Activated CD8-positive, alpha-beta memory T cell treated with anti-CD3 and anti-CD28 coated beads for 4 hours (primary cell): ENCODE results near the gene METAP2.
"Not testable (repeated sequence)": the region's sequence is repeated elsewhere in the genome, so short reads cannot be mapped to it uniquely, and the experiment has no call there.

Source experiments
- DNase-seq, 2 donors: peaks; one replicate each; pipeline ENCODE4 v3.0.0-alpha.2; 2020; ENCODE audit warnings: low read depth in 2 of 2

METAP2 gene

DNA sequence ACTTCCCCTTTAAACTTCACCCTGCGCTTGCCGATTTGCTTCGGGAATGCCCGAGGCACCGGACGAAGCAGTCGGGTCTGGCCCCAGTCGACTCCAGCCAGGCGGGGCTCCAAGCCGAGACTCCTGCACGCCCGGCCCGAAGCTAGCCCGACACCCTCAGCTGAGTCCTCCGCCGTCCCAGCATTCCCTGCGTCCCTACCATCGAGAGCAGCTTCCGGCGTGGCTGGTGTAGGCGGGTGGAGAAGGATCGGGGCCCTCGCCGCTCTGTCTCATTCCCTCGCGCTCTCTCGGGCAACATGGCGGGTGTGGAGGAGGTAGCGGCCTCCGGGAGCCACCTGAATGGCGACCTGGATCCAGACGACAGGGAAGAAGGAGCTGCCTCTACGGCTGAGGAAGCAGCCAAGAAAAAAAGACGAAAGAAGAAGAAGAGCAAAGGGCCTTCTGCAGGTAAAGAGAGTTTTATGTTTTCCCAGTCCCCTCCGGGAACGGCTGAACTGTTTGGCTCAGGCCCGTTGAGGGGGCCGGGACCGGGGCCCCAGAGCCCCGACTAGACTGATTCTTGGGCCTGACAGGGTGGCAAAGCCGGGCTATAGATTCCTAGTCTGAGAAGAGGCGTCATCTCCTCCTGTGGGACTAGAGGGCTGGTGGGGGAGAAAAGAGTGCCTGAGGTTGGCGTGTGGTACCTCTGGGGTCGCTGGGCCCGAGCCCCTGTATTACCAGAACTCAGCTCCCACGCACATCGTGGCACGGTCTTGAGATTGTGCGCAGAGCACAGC lies at the start of gene METAP2:
METAP2 (plus strand) TSS at position 269 of the 776 bp plus-strand sequence; CDS start at position 297, 28 bp downstream.
- peak; percentile 80 to 88 for DNase-seq

DNA sequence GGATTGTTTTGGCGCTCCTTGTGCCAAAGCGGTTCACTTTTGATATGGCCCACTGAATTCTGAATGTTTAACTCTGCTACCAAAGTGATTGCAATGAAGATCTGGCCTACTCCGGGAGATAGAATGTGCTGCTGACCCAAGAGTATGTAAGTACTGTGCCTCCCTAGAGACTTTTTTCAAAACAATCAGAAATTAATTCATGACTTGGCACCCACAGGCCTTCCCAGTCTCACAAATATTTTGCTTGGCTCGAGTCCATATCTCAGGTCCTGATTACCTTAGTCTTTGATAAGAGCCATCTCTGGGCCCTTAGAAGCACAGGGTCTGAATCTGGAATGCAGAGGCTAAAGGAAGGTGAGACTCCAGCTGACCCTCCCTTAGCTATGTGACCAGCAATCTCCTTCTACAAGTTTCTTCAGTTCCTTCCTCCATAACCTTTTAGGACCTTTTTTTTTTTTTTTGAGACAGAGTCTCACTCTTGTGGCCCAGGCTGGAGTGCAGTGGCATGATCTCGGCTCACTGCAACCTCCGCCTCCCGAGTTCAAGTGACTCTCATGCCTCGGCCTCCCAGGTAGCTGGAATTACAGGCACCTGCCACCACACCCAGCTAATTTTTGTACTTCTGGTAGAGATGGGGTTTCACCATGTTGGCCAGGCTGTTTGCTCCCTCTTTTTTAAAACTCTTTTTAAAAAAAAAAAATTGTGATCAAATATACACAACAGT lies 49.5 kb upstream of the METAP2 start:
- DNase-seq, result no peak

DNA sequence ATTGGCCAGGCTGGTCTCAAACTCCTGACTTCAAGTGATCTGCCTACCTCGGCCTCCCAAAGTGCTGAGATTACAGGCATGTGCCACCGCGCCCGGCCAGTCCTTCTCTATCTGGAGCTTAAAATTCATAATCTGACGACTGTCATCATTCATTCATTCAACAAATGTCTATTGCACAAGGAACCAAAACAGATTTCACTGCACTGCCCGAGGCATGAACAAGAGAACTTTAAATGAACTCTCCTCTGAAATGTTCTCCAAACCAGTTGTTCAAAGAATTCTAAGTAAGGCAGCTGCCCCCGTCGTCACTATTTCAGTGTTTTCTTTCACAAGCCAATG lies 44.8 kb upstream of the METAP2 start:
- no peak for DNase-seq

DNA sequence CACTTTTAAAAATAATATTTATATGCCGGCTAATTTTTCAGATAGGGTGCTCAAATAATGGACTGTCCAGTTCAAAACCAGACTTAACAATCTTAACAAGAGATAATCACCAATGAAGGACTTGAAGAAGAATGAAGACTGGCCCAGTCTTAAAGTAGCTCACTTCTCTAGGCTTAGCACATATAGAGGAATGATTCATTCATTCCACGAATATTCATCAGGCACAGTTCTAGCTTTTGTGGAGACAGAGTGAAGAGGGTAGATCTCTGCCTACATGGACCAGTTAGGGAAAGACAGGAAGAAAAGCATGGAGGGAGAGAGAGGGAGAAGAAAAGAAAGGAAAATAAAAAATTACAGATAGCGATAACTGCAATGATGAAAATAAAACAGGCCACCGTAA lies 42.8 kb upstream of the METAP2 start:
- no peak for DNase-seq

DNA sequence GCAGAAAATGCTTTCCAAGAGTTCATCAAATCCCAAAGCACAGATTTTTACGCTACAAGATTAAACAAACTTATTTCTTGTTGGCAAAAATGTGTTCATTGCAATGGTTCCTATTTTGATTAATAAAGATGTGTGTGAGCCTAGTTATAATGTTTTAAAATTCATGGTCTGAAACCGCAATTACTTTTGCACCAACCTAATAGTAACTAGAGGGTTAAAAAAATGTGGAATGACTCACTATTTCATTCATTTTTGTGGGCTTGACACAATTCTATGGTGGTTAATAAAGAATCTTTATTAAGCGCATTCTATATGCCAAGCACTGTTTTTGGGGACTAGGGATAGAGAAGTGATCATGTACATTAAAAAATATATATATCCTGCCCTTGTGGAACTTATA lies 38.6 kb upstream of the METAP2 start:
- DNase-seq, result no peak

DNA sequence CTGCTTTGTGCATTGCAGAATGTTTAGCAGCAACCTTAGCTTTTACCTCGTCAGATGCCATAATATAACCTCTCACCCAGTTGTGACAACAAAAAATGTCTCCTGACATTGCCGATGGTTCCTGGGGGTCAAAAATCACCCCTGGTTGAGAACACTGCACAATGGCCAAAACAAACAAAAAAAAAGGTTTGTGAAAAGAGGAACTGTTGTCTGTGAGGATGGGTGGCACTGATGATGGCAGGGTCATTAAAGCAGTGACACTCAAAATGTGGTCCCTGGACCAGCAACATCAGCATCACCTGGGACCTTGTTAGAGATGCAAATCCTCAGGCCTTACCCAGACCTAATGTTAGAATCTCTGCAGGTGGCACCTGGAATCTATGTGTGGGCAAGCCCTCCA lies 36.4 kb upstream of the METAP2 start:
- no peak for DNase-seq

DNA sequence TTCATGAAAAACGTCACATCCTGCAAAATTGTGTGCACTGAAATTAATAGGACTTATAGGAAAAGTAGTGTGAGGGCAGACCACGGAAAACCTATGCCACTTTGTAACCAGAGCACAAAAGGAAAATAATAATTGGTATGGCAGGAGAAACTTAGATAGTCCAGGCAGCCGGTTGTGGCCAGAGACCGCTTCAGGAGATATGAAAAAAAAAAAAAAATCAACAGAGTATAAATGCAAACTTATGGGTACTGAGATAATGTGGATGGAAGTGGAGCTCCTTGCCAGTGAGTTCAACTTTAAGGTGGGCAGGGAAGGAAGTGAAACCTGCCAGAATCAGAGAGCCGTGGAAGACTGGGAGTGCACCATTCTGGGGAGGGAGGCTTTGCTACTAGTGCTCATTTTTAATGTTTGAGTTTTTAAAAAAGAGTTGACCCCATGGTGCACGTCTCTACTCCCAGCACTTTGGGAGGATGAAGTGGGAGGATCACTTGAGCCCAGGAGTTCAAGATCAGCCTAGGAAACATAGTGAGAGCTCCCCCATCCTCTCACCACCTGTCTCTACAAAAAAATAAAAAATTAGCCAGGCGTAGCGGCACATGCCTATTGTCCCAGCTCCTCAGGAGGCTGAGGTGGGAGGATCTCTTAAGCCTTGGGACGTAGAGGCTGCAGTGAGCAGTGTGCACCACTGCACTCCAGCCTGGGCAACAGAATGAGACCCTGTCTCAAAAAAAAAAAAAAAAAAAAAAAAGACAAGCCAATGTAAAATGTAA lies 34.3 kb upstream of the METAP2 start:
- no peak for DNase-seq

DNA sequence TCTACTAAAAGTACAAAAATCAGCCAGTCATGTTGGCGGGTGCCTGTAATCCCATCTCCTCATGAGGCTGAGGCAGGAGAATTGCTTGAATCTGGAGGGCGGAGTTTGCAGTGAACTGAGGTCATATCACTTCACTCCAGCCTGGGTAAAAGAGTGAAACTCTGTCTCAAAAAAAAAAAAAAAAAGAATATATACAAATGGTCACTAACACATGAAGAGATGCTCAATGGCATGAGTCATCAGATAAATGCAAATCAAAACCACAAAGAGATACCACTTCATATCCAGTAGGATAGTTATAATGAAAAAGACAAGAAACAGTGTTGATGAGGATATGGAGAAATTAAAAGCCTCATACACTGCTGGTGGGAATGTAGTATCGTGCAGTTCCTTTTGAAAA lies 33.6 kb upstream of the METAP2 start:
- no peak for DNase-seq

DNA sequence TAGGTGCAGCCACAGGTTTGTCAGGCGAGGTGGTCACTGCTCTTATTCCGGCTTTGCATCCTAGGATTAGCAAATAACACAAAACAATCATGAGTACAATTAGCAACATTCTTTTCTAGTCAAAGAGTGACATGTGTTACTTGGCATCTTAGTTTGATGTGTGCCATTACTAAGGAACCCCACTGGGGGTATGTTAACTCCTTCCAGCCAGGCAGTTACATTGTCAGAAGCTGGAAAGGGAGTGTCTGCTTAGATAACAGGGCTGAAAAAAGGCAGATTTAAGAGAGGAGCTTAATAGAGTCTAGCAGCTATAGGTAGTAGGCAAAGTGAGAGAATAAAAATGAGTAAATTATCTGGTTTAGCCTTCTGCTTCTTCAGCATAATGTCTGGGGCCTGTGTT lies 30.5 kb upstream of the METAP2 start:
- DNase-seq, result no peak

DNA sequence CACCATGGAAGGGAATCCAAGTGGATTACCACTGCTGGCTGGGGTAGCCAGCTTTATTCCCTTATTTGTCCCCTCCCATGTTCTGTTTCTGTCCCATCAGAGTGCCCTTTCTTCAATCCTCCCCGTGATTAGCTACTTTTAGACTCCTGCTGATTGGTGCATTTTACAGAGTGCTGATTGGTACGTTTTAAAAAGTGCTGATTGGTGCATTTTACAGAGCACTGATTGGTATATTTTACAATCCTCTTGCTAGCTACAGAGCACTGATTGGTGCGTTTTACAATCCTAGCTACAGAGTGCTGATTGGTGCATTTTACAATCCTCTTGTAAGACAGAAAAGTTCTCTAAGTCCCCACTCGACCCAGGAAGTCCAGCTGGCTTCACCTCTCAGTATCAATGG lies 28.9 kb upstream of the METAP2 start:
- not testable (repeated sequence) for DNase-seq

DNA sequence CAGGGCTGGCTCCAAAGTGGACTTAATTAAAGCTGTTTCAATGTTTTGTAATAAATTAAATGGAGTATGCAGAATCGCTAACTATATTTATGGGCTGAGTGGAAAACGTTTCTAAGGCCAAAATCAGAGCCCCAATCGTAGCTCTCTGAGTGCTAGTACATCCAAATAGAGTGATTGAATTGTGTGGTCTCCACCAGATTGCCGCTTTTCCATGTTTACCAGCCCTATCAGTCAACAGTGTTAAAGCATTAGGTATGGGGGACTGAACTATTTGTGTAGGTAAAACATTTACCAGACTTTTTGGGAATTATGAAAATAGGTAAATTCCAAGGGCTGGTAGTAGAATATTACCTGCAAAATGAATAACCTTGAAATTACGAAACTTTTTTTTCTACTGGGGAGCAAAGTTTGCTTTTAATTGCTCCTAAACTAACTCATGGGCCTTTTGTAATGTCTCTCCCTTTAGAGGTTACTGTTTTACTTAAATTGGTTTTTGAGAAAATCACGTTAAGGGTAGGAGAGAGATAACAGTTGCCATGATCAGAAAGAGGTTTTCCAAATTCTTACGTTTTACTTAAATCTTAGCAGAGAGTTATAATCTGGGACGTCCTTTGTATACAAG lies 28.0 kb upstream of the METAP2 start:
- no peak for DNase-seq

DNA sequence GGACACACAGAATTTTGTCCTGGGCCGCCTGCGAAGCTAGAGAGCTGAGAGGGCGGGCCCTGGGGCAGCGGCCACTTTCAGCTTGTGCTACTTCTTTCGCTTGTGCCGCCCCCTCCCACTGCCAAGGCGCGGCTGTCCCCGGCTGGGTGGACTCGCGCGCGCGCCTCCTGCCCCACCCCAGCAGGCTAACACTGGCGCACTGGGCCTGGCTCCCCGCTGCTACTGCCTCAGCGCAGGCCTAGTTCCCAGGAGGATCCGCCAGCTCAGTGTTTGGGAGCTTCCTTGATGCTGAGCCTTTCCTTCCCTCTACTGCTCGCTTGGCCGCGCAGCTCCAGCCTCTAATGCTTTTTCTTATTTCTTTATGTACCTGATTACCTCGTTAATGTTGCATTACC lies 27.4 kb upstream of the METAP2 start:
- no peak for DNase-seq

DNA sequence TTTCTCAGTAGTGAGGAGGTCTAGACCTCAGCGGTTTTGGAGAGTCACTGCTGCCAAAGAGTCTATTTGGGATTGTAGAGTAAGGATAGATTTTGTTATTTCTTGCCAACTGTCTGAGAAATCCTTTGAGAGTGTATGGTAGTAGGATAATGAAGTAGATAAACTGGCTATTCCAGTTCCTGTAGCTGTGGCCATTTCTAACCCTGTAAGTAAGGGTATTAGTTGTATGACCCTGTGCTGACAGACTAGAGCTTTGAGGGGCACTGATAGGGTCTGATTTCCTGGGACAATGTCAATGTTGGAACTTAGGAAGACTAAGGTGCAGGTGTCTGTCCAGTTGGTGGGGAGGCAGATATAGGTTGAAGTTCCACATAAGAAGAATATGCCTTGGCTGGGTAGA lies 24.3 kb upstream of the METAP2 start:
- DNase-seq, result not testable (repeated sequence)

DNA sequence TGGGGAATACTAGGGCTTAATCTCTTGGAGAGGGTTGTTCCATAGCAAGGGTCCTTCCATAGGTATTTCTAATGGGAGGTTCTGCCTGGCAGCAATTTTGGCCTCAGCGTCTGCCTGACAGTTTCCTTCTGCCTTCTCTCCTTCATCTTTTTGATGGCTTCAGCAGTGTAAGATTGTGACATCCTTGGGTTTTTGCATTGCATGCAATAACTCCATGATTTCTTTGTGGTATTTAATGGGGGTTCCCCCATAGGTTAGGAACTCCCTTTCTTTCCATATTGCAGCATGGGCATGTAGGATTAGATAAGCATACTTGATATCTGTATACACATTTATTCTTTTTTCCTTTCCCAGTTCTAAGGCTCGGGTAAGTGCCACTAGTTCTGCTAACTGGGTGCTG lies 21.5 kb upstream of the METAP2 start:
- not testable (repeated sequence) for DNase-seq

DNA sequence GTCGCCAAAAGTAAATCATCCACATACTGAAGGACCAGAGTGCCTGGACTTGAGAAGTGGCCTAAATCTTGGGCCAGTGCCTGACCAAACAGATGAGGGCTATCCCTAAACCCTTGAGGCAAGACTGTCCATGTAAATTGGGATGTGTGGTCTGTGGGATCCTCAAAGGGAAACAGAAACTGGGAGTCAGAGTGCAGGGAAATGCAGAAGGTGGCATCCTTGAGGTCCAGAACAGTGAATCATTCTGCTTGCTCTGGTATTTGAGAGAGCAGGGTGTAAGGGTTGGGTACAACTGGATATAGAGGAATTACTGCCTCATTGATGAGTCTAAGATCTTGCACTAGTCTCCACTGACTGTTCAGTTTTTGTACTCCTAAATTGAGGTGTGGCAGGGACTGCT lies 20.1 kb upstream of the METAP2 start:
- DNase-seq, result not testable (repeated sequence)

DNA sequence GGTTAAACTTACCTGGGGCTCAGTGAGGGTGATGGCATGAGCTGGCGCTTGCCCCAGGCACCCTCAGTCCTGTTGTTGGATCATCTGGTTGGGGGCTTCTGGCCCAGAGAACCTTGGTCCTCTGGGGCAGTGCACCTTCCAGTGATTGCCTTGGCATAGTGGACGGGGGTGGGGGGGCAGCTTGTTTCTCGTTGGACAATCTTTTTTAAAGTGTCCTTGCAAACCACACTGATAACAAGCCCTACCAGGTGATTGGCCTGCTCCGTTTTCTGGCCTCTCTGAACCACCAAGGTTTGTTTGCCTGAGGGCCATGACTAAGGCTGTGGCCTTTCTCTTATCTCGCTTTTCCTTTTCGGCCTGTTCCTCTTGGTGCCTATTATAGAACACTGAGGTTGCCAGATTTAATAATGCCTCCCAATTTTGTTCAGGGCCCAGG lies 19.2 kb upstream of the METAP2 start:
- not testable (repeated sequence) for DNase-seq

DNA sequence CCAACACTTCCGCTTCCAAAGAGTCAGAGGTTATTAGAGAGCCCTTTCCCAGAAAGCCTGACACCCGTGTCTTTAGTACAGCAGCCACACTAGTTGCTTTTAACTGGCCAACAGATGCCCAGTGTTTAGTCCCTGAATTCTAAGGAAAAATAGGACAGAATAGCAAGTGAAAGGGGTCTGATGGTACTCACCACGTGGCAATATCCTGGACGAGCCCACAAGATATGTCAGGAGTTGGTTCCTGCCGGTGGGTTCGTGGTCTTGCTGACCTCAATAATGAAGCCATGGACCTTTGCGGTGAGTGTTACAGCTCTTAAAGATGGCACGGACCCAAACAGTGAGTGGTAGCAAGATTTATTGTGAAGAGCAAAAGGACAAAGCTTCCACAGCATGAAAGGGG lies 16.3 kb upstream of the METAP2 start:
- not testable (repeated sequence) for DNase-seq

DNA sequence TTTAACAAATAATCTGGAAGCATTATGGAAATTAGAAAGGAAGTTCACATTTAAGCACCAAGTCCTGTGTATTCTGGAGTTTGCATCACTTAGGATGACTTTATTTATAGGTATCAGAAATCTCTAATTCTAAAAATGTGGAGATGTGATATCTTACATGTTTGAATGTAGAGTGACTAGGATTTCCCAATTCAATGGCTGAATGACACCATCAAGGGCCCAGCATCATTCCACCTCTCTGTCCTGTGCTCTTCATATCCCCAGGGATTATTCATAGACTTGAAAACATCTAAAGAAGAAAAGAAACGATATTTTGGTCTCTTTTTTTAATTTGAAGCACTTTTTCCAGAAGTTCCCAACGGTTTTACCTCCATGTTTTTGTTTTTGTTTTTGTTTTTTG lies 15.2 kb upstream of the METAP2 start:
- DNase-seq, result no peak

DNA sequence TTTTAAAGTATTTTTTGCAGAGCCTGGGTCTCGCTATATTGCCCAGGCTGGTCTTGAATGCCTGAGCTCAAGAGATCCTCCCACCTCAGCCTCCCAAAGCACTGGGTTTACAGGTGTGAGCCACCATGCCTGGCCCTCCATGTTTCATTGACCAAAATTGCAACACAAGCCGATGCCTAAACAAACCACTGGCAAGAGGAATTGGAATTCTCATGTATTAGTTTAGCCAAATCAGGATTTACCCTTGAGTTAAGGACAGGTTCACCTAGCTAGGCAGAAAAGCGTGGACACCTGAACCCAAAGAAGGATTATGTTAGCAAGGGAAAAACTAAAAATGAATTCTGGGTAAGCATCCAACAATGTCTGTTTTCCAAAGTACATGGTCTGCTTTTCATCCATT lies 14.6 kb upstream of the METAP2 start:
- DNase-seq, result no peak

DNA sequence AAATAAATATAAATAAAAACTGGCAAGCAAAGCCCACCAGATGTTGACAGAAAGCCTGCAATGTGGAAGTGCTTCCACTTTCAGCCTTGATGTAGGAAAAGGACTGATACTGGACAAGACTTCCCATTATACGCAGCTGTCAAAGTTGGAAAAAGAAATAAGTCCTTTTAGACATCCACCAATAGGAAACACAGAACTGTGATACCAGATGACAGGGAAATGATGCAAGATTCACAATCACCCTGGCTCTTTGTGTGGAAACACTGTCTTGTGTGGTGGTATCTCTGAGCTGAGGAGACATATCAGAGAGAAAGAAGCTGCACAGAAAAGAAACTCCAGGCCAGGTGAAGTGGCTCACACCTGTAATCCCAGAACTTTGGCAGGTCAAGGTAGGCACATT lies 13.8 kb upstream of the METAP2 start:
- no peak for DNase-seq

DNA sequence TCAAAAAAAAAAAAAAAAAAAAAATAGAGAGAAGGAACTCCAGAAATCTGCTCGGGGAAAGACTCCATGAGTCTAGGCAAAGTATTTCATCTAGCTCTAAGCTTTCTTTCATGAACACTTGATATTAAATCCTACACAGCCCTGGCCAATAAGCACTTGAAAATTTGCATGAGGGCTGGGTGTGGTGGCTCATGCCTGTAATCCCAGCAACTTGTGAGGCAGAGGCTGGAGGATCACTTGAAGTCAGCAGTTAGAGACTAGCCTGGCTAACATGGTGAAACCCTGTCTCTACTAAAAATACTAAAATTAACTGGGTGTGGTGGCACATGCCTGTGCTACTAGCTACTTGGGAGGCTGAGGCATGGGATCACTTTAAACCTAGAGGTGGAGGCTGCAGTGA lies 13.1 kb upstream of the METAP2 start:
- DNase-seq, result no peak

DNA sequence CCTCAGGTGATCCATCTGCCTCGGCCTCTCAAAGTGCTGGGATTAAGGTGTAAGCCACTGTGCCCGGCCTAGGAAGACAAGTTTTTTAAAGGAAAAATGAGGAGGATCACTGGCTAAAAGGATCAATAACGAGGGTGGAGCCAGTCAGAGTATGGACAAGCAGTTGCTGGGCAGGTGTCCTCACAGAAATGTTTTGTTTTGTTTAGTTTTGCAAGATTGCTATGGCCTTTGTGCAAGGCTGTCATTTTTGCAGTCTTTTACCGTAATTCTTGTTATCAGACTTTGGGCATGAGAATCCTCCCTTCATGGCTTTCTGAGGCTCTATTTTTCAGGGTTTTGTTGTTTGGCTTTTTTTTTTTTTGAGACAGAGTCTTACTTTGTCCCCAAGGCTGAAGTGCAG lies 11.9 kb upstream of the METAP2 start:
- no peak for DNase-seq
